Loucy (cell line): ENCODE results near the gene MN1.

Source experiments
- CTCF ChIP-seq: fragments of 200-600 bp; sonication (generic); conservative IDR thresholded peaks from 2 replicates; pipeline ENCODE4 v1.5.1; 2014; ENCODE audit warnings: mild to moderate bottlenecking, antibody characterized with exemption, low read length
- EZH2phosphoT487 ChIP-seq: fragments of 200-600 bp; IDR thresholded peaks from 2 replicates; pipeline ENCODE4 v1.6.1; 2018; ENCODE audit warnings: antibody characterized with exemption, mild to moderate bottlenecking, moderate library complexity, borderline replicate concordance

GRCh38 chr22:27724709-27725108 is 76.8 kb downstream of the MN1 start:
- TF ChIP-seq CTCF: no peak
- no peak for TF ChIP-seq EZH2phosphoT487
